Measurements from ENCODE around the gene USP22.

The USP22 gene

GRCh38 chr17:20960871-20961270, 81.9 kb downstream of the USP22 start:
- DNase-seq (ENCODE audit: low read depth in 2 of 2, low spot score in 1 of 2): no peak

GRCh38 chr17:20955427-20956323, 87.1 kb downstream of the USP22 start:
- DNase-seq (ENCODE audit: low read depth in 2 of 2, low spot score in 1 of 2): no peak

GRCh38 chr17:20954794-20955193, 88.0 kb downstream of the USP22 start:
- DNase-seq (ENCODE audit: low read depth in 2 of 2, low spot score in 1 of 2): no peak

GRCh38 chr17:20952183-20952582, 90.6 kb downstream of the USP22 start:
- DNase-seq (ENCODE audit: low read depth in 2 of 2, low spot score in 1 of 2): no peak

All from stimulated activated CD8-positive, alpha-beta memory T cell treated with anti-CD3 and anti-CD28 coated beads, Interleukin-4, amount 100 ng/mL, for 4 hours (primary cell).